Measurements from ENCODE around the gene TRAPPC6A.
A peak's percentile ranks its signal among the peaks of the same experiment; 100 is the strongest.
"Not testable (repeated sequence)": the region's sequence is repeated elsewhere in the genome, so short reads cannot be mapped to it uniquely, and the experiment has no call there.

The TRAPPC6A gene

DNA sequence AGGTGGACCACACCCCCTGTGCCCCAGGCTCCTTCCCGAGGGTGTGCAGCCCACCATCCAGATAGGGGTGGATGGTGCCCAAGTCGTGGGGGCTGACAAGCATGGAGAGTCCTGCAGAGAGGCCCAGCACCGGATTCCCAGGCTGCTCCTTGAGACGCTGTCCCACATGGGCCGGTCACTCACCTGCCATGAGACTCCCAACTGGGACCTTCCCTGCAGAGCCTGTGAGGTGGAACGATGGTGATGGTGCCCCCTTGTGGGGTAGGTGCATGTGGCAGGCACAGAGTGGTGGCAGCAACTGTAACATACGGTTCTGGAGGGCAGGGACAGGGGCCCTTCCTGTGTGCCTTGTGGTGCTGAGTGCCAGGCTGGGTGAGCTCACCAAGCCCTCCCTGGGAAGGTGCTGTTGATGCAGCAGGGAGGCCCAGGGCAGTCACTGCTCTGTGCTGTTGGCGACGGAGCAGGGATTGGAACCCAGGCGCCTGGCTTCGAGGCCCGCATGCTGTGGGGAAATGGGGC is 52.0 kb downstream of the TRAPPC6A start:
- peak; percentile 70 for DNase-seq

DNA sequence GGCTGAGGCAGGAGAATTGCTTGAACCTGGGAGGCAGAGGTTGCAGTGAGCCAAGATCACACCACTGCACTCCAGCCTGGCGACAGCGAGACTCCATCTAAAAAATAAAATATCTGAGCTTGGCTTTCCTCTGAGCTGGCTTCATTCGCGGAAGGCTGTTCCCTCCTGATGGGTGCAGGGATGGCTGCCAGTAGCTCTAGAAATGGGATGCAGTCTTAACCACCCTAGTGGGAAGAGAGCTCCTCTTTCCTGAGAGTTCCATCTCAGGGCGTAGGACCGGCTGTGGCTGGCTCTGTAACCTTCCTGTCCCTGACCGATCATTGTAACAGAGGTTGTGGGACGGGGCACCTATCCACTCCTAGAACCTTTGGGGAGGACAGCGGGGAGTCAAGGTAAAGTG is 52.7 kb downstream of the TRAPPC6A start:
- no peak for DNase-seq

GRCh38 chr19:45124021-45124420 is 54.0 kb downstream of the TRAPPC6A start:
- no peak for DNase-seq

- no peak for DNase-seq
These were observed 54.6 kb downstream of the TRAPPC6A start for GRCh38 chr19:45123440-45123850.

- no peak for DNase-seq
These were observed 55.2 kb downstream of the TRAPPC6A start for GRCh38 chr19:45122832-45123231.

- no peak for DNase-seq
These were observed 56.2 kb downstream of the TRAPPC6A start for GRCh38 chr19:45121827-45122345.

DNA sequence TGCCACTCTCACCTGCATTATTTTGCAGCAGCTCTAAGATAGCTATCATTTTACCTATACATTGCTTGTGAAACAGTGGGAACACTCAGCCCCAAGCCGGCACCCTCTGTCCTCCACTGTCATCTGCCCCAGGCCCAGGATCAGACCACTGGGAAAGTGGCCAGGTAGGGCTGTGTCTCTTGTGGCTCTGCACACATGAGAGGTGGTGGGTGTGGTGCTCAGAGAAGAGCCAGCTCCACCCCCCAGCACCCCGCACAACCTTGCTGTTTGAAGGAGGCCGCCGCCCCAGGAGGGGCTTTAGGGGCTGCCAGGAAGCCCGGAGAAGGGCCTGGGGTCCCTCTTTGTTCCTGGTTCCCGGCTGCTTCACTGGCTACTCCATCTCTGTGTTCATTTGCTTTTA is 58.5 kb downstream of the TRAPPC6A start:
- DNase-seq = no peak

GRCh38 chr19:45118591-45119355 is 59.3 kb downstream of the TRAPPC6A start:
- not testable (repeated sequence) for DNase-seq

DNA sequence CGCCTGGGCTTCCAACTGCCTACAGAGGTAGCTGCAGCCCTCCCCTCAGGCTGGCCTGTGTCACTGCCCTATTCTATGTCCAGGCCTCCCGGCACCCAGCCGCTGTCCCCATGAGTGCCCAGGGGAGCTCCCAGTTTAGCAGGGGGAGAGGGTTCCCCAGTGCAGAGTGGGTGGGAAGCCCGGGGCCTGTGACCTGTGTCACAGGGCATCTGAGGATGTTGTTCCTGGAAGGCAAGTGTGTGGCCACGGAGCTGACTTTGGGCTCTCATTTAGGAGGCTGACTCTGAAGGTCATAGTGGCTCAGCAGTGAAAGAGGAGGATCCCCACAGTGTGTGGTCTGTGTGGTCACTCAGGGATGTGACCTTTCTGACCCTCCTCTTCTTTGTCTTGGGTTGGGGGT is 59.9 kb downstream of the TRAPPC6A start:
- DNase-seq = no peak

DNA sequence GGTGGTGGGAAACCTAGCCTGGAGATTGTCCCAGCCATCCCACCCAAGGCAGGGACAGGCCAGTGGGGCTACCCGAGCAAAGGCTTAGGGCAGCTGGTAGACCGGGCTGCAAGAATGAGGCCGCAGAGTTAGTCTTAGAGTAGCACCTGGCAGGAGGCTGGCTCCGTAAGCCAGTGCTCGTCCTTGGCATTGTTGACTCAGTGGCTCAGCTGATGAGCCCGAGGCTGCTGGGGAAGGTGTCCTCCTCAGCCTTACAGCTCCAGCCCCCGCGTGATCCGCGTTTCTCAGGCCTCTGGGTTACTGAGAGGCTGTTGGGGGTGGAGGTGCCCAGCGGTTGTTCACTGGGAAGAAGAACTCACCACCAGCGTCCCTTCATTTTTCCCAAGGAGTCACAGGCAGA is 60.4 kb downstream of the TRAPPC6A start:
- no peak for DNase-seq

- DNase-seq = peak; percentile 62
These were observed 60.9 kb downstream of the TRAPPC6A start for GRCh38 chr19:45117167-45117594.

DNA sequence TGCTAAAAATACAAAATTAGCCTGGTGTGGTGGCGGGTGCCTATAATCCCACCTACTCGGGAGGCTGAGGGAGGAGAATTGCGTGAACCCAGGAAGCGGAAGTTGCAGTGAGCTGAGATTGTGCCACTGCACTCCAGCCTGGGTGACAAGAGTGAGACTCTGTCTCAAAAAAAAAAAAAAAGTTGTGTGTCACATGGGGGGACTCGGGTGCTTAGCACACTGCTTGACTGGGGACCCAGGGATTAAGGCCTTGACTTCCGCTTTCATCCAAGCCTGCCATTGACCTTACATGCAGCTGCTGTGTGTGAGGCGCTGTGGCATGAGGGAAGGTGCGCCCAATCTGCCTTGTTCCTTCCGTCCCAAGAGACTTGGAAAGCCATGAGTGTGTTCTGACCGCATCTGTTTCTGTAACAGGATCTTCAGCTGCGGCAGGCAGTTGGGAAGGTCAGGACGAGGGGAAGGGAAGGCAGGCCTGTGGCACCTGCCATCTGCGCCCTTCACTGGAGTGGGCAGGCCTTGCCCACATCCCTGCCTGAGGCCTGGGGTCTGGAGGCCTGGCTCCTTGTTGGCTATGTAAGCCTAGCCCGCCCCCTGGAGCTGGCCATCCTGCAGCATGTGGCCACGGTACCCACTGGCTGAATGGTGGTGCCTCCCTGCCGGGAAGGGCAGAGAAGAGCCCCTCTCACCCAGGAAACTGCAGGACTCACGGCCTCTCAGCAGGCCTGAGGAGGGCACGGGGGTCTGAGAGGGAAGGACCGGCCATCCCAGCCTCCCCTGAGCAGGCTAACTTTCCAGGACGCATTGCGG is 62.0 kb downstream of the TRAPPC6A start:
- DNase-seq = no peak

- no peak for DNase-seq
These were observed 63.9 kb downstream of the TRAPPC6A start for GRCh38 chr19:45114116-45114515.

GRCh38 chr19:45113628-45114027 is 64.4 kb downstream of the TRAPPC6A start:
- DNase-seq = no peak

All from activated CD8-positive, alpha-beta memory T cell treated with anti-CD3 and anti-CD28 coated beads, Interleukin-2, amount 50 U/mL, for 4 hours (primary cell).